ENCODE results near the gene CPLANE2.
"Not testable (repeated sequence)": the region's sequence is repeated elsewhere in the genome, so short reads cannot be mapped to it uniquely, and the experiment has no call there.

The CPLANE2 gene

DNA sequence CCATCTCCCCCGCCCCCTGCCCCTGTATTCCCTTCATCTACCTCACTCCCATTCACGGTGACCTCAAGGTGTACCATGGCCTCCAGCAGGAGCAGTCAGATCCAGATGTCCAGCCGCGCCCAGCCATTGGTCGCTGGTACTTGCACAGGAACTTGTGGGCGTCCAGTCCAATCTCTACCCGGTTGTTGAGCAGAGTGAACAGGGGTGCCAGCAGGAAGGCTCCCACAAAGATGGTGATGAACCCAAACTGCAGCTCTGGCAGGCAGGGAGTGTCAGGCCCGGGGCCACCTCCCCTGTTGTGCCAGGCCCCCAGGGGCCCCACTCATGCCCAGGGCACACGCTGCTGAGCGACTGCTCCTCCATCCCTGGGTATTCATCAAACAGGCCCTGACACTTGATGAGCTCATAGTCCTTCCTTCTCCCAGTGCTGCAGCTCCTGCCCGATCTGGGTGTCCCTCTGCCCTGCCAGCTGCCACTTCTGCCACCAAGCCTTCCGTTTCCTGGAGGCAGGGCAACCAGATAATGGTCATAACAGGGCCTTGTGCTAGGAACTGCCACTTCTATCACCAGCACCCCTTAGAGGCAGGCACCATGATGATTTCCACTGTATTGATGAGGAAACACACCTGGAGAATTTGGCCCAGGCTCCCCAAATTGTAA is 18.8 kb downstream of the CPLANE2 start:
- TF ChIP-seq, protein P1, sequence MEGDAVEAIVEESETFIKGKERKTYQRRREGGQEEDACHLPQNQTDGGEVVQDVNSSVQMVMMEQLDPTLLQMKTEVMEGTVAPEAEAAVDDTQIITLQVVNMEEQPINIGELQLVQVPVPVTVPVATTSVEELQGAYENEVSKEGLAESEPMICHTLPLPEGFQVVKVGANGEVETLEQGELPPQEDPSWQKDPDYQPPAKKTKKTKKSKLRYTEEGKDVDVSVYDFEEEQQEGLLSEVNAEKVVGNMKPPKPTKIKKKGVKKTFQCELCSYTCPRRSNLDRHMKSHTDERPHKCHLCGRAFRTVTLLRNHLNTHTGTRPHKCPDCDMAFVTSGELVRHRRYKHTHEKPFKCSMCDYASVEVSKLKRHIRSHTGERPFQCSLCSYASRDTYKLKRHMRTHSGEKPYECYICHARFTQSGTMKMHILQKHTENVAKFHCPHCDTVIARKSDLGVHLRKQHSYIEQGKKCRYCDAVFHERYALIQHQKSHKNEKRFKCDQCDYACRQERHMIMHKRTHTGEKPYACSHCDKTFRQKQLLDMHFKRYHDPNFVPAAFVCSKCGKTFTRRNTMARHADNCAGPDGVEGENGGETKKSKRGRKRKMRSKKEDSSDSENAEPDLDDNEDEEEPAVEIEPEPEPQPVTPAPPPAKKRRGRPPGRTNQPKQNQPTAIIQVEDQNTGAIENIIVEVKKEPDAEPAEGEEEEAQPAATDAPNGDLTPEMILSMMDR (IDR thresholded peaks at IDR 0.05; ENCODE audit: extremely low read depth, missing control alignments), result no peak
- DNase-seq (ENCODE audit: low spot score), result no peak

DNA sequence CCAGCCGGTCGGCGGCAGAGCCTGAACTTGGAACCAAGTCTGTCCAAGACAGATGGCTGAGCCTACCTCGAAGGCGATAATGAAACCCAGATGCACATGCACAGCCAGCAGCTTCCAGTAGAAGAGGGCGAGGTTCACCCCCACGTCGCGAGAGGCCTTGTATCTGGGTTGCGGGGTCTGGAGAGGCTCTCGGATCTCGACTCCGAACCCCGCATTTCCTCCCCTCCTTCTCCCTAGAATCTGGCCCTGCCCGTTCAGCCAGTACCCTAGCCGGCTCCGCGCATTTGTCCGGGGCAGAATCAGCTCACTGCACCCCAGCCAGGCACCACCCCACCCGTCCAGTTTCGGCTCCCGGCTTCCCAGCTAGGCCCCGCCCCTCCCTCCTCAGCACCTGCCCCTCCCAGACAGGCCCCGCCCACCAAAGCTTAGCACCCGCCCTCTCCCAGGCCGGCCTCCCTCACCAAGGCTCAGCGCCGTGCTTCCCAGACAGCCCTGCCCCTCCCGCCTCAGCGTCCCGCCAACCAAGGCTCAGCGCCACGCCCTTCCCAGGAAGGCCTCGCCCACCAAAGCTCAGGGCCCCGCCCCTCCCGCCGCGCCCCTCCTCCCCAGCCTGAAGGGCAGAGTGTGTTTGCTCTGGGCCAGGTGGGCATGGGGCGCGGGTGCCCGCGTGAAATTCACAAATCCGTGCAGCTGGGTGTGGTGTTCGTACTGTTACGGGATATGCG is 19.8 kb downstream of the CPLANE2 start:
- TF ChIP-seq, protein P1 (IDR thresholded peaks at IDR 0.05; ENCODE audit: extremely low read depth, missing control alignments), result no peak
- peak; percentile 98 for DNase-seq (ENCODE audit: low spot score)

DNA sequence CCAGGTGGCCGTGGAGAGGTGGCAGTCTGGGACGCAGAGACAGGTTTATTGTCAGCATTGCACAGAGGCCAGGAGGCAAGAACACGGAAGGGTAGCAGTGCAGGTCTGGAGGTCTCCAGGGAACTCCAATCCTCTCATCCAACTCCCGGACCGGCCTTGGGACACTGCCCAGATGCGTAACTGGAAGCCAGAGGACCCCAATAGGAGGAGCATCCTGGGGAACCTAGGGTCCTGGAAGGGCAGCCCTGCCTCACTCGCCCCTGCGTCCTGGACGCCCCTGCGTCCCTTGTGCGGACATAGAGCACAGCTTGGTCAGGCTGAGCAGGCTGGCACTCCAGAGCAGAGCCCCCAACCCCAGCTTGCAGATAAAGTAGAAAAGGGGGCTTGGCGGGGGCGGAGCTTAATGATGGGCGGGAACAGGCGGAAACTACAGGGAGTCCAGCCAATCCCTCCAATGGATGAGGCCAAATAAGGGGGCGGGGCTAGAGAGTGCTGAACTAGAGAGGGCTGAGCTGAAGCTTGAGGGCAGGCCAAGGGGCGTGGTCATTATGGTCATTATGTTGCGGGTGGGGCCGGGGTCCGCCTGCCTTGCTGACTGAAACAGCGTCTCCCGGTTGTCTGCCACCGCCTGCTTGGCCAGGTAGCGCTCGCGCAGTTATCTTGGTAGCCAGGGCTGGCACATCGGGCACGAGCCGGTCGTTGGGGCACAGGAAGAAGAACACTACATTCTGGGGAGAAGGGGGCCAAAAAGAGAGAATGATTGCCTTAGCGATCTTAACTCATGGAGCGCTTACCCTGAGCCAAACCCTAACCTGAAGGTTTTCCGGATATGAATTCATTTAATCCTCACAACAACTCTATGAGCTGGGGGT is 20.9 kb downstream of the CPLANE2 start:
- TF ChIP-seq, protein P1 (IDR thresholded peaks at IDR 0.05; ENCODE audit: extremely low read depth, missing control alignments), result no peak

DNA sequence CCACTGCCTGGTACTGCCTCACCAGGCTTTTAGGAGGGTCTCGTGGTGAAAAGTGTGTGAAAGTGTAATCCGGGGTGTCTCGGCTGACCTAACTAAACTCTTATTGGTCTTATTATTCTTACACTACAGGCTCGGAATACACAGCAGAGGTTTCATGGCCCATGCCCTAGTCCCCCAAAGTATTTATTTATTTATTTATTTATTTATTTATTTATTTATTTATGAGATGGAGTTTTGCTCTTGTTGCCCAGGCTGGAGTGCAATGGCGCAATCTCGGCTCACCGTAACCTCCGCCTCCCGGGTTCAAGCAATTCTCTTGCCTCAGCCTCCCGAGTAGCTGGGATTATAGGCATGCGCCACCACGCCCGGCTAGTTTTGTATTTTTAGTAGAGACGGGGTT is 21.7 kb downstream of the CPLANE2 start:
- DNase-seq (ENCODE audit: low spot score), result not testable (repeated sequence)

More for the DNA sequence above, 20.9 kb downstream of the CPLANE2 start:
- peak; percentile 84 for DNase-seq (ENCODE audit: low spot score)

DNA sequence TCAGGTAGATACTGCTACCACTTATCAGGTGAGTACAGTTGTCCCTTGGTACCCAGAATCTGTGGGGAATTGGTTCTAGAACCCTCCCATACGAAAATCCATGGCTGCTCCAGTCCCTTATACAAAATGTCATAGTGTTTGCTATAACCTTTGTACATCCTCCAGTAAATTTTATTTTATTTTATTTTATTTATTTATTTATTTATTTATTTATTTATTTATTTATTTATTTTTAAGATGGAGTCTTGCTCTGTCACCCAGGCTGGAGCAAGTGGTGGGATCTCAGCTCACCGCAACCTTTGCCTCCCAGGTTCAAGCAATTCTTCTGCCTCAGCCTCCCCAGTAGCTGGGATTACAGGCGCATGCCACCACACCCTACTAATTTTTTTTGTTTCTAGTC is 23.4 kb downstream of the CPLANE2 start:
- DNase-seq (ENCODE audit: low spot score), result not testable (repeated sequence)

DNA sequence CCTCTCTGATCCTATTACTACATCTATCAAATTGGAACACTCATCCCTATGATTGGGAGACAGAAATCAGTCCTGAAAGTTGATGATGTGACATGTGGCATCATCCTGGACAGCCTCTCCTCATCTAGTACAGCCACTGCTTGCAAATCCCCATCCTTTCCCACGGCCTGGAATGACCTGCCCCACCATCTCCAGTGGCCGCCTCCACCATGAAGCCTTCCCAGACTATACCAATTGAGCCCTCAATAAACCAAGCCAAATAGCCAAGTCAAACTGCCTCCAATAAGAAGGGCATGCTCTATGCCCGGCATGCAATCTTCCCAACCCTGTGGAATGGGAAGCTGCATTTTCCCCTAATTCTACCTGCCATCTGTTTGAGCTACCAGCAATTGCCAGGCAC is 24.0 kb downstream of the CPLANE2 start:
- TF ChIP-seq, protein P1 (IDR thresholded peaks at IDR 0.05; ENCODE audit: extremely low read depth, missing control alignments), result no peak
- DNase-seq (ENCODE audit: low spot score), result no peak

DNA sequence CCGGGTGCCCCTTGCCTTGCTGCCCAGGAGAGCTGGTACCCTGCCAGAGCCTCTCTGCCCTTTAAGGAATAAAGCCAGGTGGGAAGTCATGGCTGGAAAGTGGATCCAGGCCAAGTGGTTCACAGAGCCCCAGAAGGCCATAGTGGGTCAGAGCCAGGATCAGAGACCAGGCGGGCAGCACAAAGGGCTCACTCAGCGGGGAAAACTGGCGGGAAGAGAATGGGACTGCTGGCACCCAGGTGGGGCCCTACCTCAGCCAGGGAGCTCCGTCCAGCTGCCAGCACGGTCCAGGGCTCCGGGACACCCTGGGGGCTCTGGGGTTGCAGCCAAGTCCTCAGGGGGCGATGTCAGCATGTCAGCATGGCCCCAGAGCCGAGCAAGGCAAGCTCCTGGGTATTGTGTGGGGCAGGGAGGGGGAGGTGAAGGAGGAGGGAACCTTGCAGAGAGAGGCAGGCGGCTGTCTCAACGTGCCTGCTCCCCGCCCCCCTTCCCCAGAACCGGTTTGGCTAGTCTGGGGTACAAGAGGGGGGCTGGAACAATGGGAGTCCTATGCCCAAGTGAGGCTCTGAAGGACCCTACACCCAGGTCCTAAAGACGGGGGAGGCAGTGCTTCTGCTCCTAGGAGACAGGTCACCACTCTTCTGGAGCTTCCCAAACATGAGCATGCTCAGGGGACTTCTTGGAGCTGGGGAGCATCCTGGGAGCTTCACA is 24.6 kb downstream of the CPLANE2 start, which contains the start of gene ARHGEF19:
Gene ARHGEF19 (minus strand): TSS at position 402 of the 711 bp plus-strand sequence. CDS start 3,598 bp downstream, outside the sequence.
- DNase-seq (ENCODE audit: low spot score), result no peak
- TF ChIP-seq, protein P1 (IDR thresholded peaks at IDR 0.05; ENCODE audit: extremely low read depth, missing control alignments), result no peak
